Raji (cell line): ENCODE data around the gene CKAP5.
A peak's percentile ranks its signal among the peaks of the same experiment; 100 is the strongest.

Experiments used
- POLR2A ChIP-seq: IDR thresholded peaks from 2 replicates; pipeline ENCODE4 v1.6.1; 2011; ENCODE audit warnings: low read depth, low read length, control low read depth; ENCODE audit not compliant: insufficient read depth

Gene CKAP5

GRCh38 chr11:46705070-46705688 is 140.9 kb downstream of the CKAP5 start:
- TF ChIP-seq POLR2A: no peak

GRCh38 chr11:46701078-46701654 is 144.9 kb downstream of the CKAP5 start:
- peak; percentile 58; the same call in 1 of the 2 replicates for TF ChIP-seq POLR2A

- peak; percentile 79 for TF ChIP-seq POLR2A
Measured at GRCh38 chr11:46700241-46701077, 145.6 kb downstream of the CKAP5 start, which contains the start of the genes ARHGAP1 and ZNF408. Gene ARHGAP1 (minus strand): TSS chr11:46700619. CDS start chr11:46696107, 4,512 bp downstream. Gene ZNF408 (plus strand): TSS chr11:46701031. CDS start chr11:46701048, 17 bp downstream.

GRCh38 chr11:46698597-46698996 is 147.5 kb downstream of the CKAP5 start:
- no peak for TF ChIP-seq POLR2A

- TF ChIP-seq POLR2A: no peak
Measured at GRCh38 chr11:46697723-46698122, 148.4 kb downstream of the CKAP5 start.

GRCh38 chr11:46697303-46697702 is 148.8 kb downstream of the CKAP5 start:
- TF ChIP-seq POLR2A: no peak

GRCh38 chr11:46696212-46696558 is 149.9 kb downstream of the CKAP5 start:
- TF ChIP-seq POLR2A: no peak

GRCh38 chr11:46695345-46696211 is 150.5 kb downstream of the CKAP5 start:
- no peak for TF ChIP-seq POLR2A

GRCh38 chr11:46694607-46695006 is 151.5 kb downstream of the CKAP5 start:
- TF ChIP-seq POLR2A: no peak

- no peak for TF ChIP-seq POLR2A
Measured at GRCh38 chr11:46694072-46694471, 152.0 kb downstream of the CKAP5 start.

- no peak for TF ChIP-seq POLR2A
Measured at GRCh38 chr11:46693597-46694012, 152.5 kb downstream of the CKAP5 start.
